ENCODE measurements around the gene SERPINE1. TPM values are rescaled to one million over a fixed set of nuclear protein-coding genes. Genes with fewer than 3 reads are reported as not detected.

SERPINE1 gene
- total and polyA plus RNA-seq, 2 experiments from 2014 or later, result 0.97 to 1.2 TPM

DNA sequence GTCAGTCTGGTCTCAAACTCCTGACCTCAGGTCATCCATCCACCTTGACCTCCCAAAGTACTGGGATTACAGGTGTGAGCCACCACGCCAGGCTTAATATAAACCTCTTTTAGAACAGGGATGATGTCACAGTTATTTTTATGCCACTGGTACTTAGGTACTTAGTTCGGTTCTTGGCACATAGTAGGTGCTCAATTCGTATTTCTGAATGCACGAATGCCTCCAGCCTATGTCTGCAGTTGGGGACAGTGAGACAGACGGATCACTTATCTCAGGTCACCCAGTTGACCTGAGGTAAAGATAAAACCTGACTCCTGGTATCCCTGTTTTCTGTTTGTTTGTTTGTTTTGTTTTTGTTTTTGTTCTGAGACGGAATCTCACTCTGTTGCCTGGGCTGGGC is 59.3 kb downstream of the SERPINE1 start:
- Histone ChIP-seq H2AFZ (no peak overlapping the region), H3K4me3 (no peak overlapping the region), H3K79me2 (replicated peaks; ENCODE audit: insufficient read depth) (no peaks in the 10 kb centered on the region), H3K4me1 (ENCODE audit: insufficient read depth) (no peaks in the 10 kb centered on the region), H4K20me1 (replicated peaks; ENCODE audit: insufficient read depth) (no peaks in the 10 kb centered on the region), H3K4me2 (no peak overlapping the region), H3K27ac (ENCODE audit: low read depth) (no peak overlapping the region), H3K9me2 (ENCODE audit: insufficient read depth) (no peaks in the 10 kb centered on the region), H3K36me3 (ENCODE audit: insufficient read depth) (no peaks in the 10 kb centered on the region), H3K27me3 (ENCODE audit: insufficient read depth) (peaks cover 5% of the 10 kb centered on the region), H3F3A (replicated peaks; ENCODE audit: low read depth) (0 out of 2 replicates have a peak, but pooled peaks cover 4% of the 10 kb centered on the region)
- peaks cover 7% of the 10 kb centered on the region for H3K4me1 Mint-ChIP-seq
- H3K27ac Mint-ChIP-seq, result no peak overlapping the region
- no peak overlapping the region for H3K4me3 Mint-ChIP-seq
- TF ChIP-seq, protein P1, sequence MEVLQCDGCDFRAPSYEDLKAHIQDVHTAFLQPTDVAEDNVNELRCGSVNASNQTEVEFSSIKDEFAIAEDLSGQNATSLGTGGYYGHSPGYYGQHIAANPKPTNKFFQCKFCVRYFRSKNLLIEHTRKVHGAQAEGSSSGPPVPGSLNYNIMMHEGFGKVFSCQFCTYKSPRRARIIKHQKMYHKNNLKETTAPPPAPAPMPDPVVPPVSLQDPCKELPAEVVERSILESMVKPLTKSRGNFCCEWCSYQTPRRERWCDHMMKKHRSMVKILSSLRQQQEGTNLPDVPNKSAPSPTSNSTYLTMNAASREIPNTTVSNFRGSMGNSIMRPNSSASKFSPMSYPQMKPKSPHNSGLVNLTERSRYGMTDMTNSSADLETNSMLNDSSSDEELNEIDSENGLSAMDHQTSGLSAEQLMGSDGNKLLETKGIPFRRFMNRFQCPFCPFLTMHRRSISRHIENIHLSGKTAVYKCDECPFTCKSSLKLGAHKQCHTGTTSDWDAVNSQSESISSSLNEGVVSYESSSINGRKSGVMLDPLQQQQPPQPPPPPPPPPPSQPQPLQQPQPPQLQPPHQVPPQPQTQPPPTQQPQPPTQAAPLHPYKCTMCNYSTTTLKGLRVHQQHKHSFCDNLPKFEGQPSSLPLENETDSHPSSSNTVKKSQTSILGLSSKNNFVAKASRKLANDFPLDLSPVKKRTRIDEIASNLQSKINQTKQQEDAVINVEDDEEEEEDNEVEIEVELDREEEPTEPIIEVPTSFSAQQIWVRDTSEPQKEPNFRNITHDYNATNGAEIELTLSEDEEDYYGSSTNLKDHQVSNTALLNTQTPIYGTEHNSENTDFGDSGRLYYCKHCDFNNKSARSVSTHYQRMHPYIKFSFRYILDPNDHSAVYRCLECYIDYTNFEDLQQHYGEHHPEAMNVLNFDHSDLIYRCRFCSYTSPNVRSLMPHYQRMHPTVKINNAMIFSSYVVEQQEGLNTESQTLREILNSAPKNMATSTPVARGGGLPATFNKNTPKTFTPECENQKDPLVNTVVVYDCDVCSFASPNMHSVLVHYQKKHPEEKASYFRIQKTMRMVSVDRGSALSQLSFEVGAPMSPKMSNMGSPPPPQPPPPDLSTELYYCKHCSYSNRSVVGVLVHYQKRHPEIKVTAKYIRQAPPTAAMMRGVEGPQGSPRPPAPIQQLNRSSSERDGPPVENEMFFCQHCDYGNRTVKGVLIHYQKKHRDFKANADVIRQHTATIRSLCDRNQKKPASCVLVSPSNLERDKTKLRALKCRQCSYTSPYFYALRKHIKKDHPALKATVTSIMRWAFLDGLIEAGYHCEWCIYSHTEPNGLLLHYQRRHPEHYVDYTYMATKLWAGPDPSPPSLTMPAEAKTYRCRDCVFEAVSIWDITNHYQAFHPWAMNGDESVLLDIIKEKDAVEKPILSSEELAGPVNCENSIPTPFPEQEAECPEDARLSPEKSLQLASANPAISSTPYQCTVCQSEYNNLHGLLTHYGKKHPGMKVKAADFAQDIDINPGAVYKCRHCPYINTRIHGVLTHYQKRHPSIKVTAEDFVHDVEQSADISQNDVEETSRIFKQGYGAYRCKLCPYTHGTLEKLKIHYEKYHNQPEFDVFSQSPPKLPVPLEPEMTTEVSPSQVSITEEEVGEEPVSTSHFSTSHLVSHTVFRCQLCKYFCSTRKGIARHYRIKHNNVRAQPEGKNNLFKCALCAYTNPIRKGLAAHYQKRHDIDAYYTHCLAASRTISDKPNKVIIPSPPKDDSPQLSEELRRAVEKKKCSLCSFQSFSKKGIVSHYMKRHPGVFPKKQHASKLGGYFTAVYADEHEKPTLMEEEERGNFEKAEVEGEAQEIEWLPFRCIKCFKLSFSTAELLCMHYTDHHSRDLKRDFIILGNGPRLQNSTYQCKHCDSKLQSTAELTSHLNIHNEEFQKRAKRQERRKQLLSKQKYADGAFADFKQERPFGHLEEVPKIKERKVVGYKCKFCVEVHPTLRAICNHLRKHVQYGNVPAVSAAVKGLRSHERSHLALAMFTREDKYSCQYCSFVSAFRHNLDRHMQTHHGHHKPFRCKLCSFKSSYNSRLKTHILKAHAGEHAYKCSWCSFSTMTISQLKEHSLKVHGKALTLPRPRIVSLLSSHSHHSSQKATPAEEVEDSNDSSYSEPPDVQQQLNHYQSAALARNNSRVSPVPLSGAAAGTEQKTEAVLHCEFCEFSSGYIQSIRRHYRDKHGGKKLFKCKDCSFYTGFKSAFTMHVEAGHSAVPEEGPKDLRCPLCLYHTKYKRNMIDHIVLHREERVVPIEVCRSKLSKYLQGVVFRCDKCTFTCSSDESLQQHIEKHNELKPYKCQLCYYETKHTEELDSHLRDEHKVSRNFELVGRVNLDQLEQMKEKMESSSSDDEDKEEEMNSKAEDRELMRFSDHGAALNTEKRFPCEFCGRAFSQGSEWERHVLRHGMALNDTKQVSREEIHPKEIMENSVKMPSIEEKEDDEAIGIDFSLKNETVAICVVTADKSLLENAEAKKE (CRISPR knock-in tag; IDR thresholded peaks at IDR 0.05), result no peak
- TF ChIP-seq, protein P2, sequence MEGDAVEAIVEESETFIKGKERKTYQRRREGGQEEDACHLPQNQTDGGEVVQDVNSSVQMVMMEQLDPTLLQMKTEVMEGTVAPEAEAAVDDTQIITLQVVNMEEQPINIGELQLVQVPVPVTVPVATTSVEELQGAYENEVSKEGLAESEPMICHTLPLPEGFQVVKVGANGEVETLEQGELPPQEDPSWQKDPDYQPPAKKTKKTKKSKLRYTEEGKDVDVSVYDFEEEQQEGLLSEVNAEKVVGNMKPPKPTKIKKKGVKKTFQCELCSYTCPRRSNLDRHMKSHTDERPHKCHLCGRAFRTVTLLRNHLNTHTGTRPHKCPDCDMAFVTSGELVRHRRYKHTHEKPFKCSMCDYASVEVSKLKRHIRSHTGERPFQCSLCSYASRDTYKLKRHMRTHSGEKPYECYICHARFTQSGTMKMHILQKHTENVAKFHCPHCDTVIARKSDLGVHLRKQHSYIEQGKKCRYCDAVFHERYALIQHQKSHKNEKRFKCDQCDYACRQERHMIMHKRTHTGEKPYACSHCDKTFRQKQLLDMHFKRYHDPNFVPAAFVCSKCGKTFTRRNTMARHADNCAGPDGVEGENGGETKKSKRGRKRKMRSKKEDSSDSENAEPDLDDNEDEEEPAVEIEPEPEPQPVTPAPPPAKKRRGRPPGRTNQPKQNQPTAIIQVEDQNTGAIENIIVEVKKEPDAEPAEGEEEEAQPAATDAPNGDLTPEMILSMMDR (conservative IDR thresholded peaks at IDR 0.05; ENCODE audit: low read depth in 2 of 2), result no peak
- TF ChIP-seq STAT1 (IDR thresholded peaks at IDR 0.05; ENCODE audit: unreplicated experiment), result no peak
- TF ChIP-seq, protein P3, sequence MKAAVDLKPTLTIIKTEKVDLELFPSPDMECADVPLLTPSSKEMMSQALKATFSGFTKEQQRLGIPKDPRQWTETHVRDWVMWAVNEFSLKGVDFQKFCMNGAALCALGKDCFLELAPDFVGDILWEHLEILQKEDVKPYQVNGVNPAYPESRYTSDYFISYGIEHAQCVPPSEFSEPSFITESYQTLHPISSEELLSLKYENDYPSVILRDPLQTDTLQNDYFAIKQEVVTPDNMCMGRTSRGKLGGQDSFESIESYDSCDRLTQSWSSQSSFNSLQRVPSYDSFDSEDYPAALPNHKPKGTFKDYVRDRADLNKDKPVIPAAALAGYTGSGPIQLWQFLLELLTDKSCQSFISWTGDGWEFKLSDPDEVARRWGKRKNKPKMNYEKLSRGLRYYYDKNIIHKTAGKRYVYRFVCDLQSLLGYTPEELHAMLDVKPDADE (IDR thresholded peaks at IDR 0.05), result no peak
- TF ChIP-seq JUNB (IDR thresholded peaks at IDR 0.05; ENCODE audit: unreplicated experiment), result no peak
- no peak for TF ChIP-seq ZNF331 (CRISPR knock-in tag; IDR thresholded peaks at IDR 0.05; ENCODE audit: low read depth)
- TF ChIP-seq NANOG (IDR thresholded peaks at IDR 0.05; ENCODE audit: borderline replicate concordance), result no peak
- TF ChIP-seq CREB1 (CRISPR knock-in tag; IDR thresholded peaks at IDR 0.05; ENCODE audit: low read depth), result no peak
- TF ChIP-seq EZH2 (IDR thresholded peaks at IDR 0.05; ENCODE audit: low read depth, unreplicated experiment), result no peak
- TF ChIP-seq, protein P4, sequence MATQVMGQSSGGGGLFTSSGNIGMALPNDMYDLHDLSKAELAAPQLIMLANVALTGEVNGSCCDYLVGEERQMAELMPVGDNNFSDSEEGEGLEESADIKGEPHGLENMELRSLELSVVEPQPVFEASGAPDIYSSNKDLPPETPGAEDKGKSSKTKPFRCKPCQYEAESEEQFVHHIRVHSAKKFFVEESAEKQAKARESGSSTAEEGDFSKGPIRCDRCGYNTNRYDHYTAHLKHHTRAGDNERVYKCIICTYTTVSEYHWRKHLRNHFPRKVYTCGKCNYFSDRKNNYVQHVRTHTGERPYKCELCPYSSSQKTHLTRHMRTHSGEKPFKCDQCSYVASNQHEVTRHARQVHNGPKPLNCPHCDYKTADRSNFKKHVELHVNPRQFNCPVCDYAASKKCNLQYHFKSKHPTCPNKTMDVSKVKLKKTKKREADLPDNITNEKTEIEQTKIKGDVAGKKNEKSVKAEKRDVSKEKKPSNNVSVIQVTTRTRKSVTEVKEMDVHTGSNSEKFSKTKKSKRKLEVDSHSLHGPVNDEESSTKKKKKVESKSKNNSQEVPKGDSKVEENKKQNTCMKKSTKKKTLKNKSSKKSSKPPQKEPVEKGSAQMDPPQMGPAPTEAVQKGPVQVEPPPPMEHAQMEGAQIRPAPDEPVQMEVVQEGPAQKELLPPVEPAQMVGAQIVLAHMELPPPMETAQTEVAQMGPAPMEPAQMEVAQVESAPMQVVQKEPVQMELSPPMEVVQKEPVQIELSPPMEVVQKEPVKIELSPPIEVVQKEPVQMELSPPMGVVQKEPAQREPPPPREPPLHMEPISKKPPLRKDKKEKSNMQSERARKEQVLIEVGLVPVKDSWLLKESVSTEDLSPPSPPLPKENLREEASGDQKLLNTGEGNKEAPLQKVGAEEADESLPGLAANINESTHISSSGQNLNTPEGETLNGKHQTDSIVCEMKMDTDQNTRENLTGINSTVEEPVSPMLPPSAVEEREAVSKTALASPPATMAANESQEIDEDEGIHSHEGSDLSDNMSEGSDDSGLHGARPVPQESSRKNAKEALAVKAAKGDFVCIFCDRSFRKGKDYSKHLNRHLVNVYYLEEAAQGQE (IDR thresholded peaks at IDR 0.05; ENCODE audit: unreplicated experiment), result no peak
- TF ChIP-seq POLR2AphosphoS5 (IDR thresholded peaks at IDR 0.05; ENCODE audit: low read depth), result no peak
- no peak for TF ChIP-seq EZH2phosphoT487 (IDR thresholded peaks at IDR 0.05; ENCODE audit: unreplicated experiment)
- TF ChIP-seq ZNF114 (CRISPR knock-in tag; IDR thresholded peaks at IDR 0.05), result no peak
- H3K27me3 Mint-ChIP-seq (ENCODE audit: insufficient read depth, low read depth, poor library complexity), result peaks cover 12% of the 10 kb centered on the region
- ATAC-seq, result no peak
- DNase-seq (ENCODE audit: low spot score), result no peak
- no peaks in the 10 kb centered on the region for H3K36me3 Mint-ChIP-seq (ENCODE audit: low read depth)
- H3K9me3 Mint-ChIP-seq, result no peaks in the 10 kb centered on the region

Measured in GM23338 (cell line).